ENCODE measurements around the gene VAV2. TPM values are rescaled to one million over a fixed set of nuclear protein-coding genes. Genes with fewer than 3 reads are reported as not detected.
A peak's percentile ranks its signal among the peaks of the same experiment; 100 is the strongest.

Gene VAV2
- total RNA-seq, 1 donor from 2014 or later: 47.0 TPM

DNA sequence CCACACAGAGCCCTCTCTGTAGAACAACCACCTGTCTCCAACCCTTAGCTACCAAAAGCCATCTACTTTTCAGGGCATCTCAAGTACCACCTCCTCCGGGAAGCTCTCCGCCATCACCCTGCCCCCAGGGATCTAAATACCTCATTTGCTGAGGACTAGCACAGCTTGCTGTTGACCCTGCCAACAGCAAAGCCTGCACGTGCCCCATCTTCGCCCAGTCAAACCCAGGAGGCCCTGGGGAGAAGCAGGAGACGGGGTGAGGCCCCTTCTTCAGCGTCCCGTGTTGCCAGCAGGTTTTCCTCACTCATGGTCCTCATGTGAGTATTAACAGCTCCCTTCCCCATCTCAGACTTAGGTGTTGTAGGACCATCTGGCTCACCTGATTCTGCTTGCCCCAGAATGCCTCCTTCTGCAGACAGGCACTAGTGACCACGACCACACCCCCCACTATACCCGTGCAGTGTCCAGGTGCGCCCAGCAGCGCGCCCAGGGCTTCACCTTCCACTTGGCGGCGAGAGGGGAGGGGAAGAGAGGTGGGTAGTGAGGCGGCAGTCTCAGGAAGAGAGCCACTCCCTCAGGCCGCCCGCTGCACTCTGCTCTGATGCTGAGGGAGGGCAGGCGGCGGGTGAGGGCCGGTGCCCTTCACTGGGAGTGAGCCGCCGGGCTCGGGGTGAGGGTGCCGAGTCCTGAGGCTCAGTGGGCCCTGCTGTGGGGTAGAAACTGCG, 11.1 kb downstream of the VAV2 start:
- H3K27ac Mint-ChIP-seq (ENCODE audit: unreplicated experiment): peak overlapping the region; percentile 71
- H3K4me3 Mint-ChIP-seq: no peak overlapping the region
- DNase-seq (ENCODE audit: low read depth, low spot score): no peak

DNA sequence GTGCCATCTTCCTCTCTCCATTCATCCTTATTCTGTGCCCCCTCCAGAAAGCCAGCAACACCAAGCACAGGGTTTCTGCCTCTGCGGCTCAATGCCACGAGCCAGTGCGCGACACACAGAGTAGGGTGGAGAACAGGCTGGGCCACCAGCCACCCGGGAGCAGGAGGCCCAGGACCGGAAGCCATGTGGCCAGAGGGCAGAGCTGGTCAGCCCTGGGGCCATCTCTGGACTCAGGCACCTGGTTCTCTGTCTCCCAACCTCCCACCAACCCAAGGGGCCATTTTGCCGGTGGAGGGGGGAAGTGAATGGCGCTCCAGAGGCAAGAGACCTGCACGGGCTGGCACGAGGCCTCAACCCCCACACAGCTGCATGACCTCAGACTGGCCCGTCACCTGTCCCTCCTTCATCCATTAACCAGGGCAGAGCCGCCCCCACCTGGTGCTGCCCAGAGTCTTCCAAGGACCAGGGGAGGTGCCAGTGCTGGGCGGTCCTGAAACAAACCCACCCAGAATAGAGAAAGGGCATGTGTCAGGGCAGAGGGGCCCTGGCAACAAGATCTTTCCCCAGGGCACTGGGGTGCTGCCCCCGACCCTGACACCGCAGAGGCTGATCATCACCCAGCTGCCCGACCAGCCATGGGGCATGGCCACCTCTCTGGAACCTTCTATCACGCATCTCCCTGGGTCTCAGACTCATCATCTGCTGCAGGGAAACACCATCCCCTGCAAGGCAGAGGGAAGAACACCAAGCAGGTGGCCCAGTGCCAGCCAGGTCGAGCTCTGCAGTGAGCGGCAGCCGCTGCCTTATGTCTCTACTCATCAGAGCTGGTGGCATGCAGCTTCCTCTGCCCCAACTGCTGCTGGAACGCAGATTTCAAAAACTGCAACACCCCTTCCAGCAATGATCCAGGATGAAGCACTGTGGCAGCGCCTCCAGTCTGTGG, 11.9 kb downstream of the VAV2 start:
- no peak for DNase-seq (ENCODE audit: low read depth, low spot score)
- H3K4me3 Mint-ChIP-seq: no peak overlapping the region
- H3K36me3 Mint-ChIP-seq (ENCODE audit: low read depth): no peaks in the 10 kb centered on the region
- H3K9me3 Mint-ChIP-seq: no peaks in the 10 kb centered on the region
- no peak overlapping the region for H3K27ac Mint-ChIP-seq (ENCODE audit: unreplicated experiment)
- no peaks in the 10 kb centered on the region for H3K27me3 Mint-ChIP-seq (ENCODE audit: low read depth)
- TF ChIP-seq, protein P1, sequence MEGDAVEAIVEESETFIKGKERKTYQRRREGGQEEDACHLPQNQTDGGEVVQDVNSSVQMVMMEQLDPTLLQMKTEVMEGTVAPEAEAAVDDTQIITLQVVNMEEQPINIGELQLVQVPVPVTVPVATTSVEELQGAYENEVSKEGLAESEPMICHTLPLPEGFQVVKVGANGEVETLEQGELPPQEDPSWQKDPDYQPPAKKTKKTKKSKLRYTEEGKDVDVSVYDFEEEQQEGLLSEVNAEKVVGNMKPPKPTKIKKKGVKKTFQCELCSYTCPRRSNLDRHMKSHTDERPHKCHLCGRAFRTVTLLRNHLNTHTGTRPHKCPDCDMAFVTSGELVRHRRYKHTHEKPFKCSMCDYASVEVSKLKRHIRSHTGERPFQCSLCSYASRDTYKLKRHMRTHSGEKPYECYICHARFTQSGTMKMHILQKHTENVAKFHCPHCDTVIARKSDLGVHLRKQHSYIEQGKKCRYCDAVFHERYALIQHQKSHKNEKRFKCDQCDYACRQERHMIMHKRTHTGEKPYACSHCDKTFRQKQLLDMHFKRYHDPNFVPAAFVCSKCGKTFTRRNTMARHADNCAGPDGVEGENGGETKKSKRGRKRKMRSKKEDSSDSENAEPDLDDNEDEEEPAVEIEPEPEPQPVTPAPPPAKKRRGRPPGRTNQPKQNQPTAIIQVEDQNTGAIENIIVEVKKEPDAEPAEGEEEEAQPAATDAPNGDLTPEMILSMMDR (conservative IDR thresholded peaks at IDR 0.05): no peak
- peaks cover 35% of the 10 kb centered on the region for H3K4me1 Mint-ChIP-seq

More for the DNA sequence above, 11.1 kb downstream of the VAV2 start:
- TF ChIP-seq, protein P1 (conservative IDR thresholded peaks at IDR 0.05): no peak
- no peaks in the 10 kb centered on the region for H3K9me3 Mint-ChIP-seq
- H3K36me3 Mint-ChIP-seq (ENCODE audit: low read depth): no peaks in the 10 kb centered on the region
- H3K27me3 Mint-ChIP-seq (ENCODE audit: low read depth): no peaks in the 10 kb centered on the region
- peaks cover 41% of the 10 kb centered on the region for H3K4me1 Mint-ChIP-seq

DNA sequence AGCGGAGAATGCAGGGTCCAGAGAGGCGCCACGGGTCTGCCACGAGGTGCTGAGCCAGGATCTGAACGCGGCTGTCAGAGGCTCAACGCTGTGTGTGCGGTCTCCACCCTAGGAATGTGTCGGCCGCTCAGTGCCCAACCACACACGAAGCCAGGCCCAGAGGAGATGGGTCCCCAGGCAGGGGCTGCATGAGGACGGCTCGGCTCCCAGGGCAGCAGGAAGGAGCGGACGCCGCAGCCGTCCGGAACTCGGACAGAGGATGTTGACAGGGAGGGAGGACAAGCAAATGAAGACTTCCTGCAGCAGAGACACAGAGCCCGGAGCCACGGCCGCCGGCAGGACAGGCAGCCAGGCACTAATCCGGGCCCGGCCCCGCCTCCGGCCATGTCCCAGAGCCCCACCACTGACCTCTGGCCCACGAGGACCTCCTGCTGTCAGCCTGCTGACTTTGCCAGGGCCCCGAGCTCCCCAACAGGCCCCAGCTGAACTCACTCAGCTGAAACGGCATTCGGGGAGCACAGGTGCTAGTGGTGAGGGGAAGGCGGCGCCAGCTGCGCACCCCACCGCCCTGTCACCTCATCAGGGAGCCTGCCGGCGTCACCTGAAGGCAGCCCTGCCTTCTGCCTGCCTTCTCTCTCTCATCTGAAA, 12.7 kb downstream of the VAV2 start:
- TF ChIP-seq, protein P1 (conservative IDR thresholded peaks at IDR 0.05): no peak
- Mint-ChIP-seq H3K27me3 (ENCODE audit: low read depth) (no peaks in the 10 kb centered on the region), H3K4me1 (peaks cover 40% of the 10 kb centered on the region), H3K4me3 (no peak overlapping the region), H3K36me3 (ENCODE audit: low read depth) (no peaks in the 10 kb centered on the region), H3K9me3 (no peaks in the 10 kb centered on the region), H3K27ac (ENCODE audit: unreplicated experiment) (peak overlapping the region; percentile 50)
- DNase-seq (ENCODE audit: low read depth, low spot score): no peak

DNA sequence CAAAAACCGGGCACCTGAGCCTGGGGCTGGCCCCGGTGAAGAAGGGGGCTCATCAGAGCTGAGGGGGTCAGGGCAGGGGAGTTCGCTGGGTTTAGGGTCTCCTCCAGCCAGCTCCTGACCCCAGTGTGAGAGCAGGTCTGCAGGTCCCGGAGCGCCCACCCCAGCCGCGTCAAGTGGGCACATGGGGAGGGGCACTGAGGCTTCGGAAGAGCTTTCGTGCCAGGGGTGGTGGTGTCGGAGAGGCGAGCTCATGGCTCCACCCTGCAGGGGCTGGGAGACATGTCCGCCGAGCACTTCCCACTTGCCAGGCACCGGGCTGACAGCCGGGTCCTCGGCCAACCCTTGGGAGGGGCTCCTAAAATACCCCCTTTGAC, 13.2 kb downstream of the VAV2 start:
- TF ChIP-seq, protein P1 (conservative IDR thresholded peaks at IDR 0.05): no peak
- Mint-ChIP-seq H3K36me3 (ENCODE audit: low read depth) (no peaks in the 10 kb centered on the region), H3K9me3 (no peaks in the 10 kb centered on the region), H3K27me3 (ENCODE audit: low read depth) (no peaks in the 10 kb centered on the region), H3K27ac (ENCODE audit: unreplicated experiment) (no peak overlapping the region), H3K4me1 (peaks cover 40% of the 10 kb centered on the region), H3K4me3 (no peak overlapping the region)
- DNase-seq (ENCODE audit: low read depth, low spot score): no peak

DNA sequence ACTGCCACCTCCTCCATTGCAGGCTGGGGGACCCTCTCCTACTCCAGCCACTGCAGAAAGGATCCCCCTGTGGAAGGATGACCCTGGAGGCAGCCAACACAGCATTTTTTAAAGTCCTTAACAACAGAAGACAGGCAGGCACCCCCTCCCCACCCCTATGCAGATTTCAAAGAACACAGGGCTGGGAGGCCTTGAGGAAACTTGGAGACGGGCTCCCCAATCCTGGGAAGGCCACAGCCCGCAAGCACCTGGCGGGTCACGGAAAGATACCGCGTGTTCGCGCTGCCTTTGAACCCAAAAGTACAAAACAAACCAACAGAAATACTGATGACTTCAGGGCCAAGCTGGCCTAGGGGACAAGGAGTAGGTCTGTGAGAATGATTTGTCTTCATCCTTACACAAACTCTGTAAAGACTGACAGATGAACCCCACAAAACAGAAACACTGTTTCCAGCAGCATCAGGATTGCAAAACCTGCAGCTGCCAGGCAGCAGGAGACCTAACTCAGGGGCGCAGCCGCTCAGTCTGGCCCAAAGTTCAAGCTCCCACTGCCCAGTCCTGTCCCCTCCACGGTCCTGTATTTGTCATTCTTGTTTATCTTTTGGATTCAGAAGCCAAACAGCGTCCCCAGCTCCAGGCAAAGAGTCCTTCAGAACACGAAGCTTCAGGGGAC, 13.8 kb downstream of the VAV2 start:
- H3K27ac Mint-ChIP-seq (ENCODE audit: unreplicated experiment): no peak overlapping the region
- H3K4me1 Mint-ChIP-seq: peaks cover 45% of the 10 kb centered on the region

More for the DNA sequence above, 13.8 kb downstream of the VAV2 start:
- Mint-ChIP-seq H3K27me3 (ENCODE audit: low read depth) (no peaks in the 10 kb centered on the region), H3K36me3 (ENCODE audit: low read depth) (no peaks in the 10 kb centered on the region), H3K4me3 (no peak overlapping the region), H3K9me3 (no peaks in the 10 kb centered on the region)
- TF ChIP-seq, protein P1 (conservative IDR thresholded peaks at IDR 0.05): no peak
- DNase-seq (ENCODE audit: low read depth, low spot score): no peak
